ENCODE results near the gene FGF9.

The FGF9 gene

DNA sequence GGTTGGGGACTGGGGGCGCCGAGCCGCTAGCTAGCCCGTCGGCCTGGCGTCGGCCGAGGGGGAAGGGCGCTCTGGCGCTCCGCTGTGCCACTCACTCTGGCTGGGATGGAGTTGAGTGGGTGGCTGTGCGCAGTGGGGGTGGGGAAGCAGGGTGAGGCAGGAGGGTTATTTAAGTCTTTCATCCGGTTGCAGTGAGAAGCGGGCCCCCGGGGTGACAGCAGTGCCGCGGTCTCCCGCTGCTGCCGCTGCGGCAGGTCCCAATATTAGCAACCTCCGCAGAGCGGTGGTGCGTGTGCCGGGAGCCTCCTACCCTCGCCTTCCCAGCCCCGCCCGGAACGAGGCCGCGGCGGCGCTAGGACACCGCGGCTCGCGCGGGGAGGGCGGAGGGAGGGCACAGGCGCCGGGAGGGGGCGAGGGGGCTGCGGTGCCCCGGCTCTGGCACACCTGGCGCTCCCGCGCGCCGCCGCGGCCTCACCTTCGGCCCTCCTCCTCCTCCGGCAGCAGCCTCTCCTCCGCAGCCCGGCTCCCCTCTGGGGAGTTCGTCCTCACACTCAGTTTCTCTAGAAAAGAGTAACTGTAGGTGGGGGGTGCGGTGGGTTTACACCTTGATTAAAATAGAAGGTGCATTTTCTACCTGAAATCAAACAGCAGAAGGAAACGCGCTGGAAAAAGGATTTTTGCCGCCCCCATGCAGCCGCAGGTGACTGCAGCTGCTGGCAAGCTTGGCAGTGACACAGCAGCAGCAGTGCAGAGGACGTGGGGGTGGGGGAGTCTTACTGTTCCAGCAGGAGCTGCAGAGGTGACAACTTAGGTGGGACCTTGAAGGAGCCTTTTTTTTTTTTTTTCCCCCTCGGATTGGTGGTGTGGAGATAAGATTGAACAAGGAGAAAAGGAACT, 4.5 kb downstream of the FGF9 start:
- no peak for DNase-seq

DNA sequence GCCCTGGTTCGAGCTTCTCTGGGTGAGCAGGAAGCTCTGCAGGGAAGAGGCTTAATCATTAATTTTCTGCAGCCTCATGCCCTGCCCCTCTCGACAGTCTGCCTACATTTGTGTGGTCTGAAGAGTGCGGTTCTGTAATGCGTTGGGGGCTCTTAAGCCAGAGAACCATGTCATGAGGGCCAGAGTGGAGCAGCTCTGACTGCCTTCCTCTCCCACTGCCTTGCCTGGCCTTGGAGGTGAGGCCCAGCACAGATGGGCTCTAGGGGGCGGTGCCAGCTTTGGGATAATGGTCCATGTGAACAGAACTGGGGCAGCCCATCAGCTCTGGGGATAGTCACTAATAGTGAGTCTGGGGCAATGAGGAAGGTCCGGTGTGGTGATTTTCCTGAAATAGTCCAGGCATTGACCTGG, 5.7 kb downstream of the FGF9 start:
- DNase-seq: no peak

DNA sequence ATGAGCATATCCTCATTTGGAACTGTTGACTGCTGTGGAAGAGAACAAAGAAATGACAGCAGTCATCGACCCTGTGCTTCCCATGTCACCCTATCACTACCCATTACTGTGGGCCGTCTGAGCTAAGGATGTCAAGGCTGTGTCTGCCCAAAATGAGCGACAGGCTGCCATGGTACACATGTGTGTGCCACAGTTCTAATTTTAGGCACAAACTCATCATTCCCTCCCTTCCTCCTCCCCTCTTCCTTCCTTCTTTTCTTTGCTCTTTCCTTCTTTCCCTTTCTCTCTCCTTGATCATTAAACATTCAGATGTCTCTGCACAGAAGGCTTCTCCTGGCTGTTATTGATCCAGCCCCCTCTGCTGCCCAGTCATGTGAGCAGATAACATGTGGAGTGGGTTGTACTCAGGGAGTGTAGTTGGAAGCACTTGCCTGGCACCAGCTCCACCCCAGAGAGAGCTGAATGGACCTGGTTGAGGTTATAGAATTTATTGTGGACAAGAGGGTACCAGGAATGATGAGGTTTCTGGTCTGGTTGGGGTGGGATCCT, 6.3 kb downstream of the FGF9 start:
- DNase-seq: no peak

DNA sequence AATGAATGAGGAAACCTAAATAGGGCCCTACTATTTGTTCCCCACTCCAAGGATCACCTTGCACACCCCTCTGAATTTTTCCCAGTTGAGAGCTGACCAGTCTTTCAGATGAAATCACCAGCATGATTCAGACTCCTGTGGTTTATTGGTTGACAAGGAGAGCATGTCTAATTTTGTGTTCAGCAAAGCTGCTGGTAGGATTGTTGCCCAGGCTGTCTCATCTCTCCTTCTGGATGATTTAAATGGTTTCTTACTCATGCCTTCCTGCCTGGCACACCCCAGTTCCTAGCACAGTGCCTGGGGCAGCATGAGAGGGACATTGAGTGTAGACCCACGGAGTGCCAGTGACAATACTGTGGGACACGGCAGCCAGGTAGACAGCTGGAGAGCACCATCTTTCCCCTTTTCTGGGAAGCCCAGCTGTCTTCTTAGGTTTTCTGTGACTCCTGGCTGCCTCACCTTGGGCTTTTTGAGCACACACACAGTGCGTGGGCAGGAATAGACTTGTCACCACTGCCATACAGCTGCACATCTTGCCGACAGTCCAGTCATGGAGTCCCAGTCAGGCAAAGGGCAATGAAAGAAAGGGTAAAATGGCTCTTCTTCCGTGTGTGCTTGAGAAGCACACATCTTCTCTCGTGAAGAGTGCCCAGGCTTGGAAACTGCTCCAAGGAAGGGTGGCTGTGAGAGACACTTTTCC, 12.3 kb downstream of the FGF9 start:
- peak; percentile 73 for DNase-seq

DNA sequence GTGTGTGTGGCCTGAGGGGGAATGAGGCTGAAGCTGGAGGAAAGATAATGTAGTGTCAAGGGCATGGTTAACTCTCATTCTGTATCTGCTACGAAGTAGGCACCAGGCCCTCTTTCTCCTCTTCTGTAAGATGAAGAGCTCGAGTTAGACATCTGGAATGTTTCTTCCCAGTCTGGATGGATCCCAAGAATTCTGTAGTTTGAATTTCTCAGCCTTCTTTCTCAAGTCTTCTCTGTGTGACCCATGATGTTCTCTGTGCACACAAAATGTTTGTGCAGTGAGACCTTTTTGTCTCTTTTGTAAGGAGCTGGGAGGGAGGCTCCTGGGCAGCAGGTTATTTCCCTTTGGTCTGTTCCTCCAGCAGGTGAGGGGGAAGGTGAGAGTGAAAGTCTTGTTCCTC, 13.7 kb downstream of the FGF9 start:
- DNase-seq: peak; percentile 29

DNA sequence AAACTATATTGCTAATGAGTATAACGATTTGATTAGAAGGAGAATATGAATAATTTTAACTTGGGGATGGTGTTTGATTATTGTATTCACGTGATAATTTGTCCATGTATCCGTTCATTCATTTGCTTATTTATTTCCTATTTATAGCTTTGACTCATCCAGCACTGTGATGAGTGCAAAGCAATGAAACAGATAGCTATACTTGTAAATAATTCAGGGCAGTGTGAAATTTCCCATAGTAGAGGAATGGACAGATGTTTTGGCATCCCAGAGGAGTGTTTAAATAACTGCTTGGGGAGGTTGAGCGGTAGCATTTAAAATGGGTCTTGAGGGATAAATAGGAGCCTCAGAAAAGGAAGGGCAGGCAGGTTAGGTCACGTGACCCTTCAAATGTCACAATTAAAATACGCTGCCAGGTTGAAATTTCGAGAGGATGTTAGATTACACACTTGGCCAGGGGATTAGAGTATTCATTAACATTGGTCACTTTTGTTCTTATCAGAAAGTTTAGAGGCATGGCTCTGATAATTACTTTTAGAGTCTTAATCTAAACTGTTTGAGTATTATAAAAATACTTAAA, 14.7 kb downstream of the FGF9 start:
- no peak for DNase-seq

DNA sequence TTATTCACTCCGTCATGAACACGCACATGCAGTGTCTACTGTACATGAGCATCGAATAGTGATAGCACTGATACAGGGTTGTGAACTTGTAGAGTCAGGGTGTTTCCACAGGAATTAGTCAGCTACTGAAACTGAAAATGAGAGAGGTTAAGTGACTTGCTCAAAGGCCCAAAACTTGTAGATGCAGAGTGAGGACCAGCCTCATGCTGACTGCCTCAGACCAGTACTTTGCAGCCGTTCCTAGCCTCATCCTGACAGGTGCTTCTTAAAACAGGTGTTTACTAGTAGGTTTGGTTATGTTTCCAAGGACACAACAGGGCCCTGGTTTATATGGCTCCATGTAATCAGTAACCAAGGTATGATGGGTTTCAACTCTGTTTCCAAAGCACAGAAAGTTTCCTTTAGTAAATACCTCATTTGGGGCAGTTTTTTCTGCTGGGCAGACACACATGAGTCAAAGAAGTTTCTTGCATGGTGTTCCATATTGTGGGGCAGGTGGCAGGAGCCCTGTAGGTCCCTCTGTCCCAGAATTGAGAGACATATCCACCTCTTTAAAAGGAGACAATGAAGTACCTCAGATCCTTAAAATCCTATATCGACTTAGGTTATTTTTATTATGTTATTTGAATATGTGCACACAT, 16.0 kb downstream of the FGF9 start:
- no peak for DNase-seq

DNA sequence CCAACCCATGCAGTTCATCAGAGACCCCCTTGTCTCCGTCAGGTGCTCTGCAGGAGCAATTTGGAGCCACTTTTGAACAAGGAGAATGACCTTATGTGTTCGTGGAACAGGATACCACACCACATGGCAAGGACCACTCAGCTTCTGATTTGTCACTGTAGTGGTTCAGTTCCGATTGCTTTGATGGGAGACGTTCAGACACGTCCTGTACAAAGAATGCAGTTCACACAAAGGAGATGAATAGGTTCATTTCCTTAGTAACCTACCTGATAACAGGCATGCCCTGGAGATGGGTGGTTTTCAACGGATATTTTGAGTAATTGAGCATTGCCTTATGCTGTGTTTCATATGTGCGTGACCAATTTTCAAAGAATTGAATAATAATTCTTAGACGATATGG, 17.2 kb downstream of the FGF9 start:
- DNase-seq: no peak

DNA sequence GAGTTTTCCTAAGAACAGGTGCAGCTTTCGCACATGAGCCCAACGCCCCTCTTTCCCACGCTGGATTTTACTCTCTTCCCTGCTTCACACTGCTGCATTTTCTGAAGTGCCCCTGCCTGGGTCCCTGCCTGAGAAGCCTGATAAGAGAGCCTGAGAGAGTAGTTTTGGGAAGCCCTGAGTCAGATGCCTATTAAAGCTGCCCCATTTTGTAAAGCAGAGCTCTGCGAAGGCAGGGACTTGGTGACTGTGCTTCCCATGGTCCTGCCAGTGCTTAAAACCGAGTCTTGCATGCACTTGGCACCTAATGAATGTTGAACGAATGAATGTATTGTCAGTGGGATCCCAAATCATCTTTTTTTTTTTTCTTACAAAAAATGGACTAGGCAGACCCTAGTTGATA, 18.2 kb downstream of the FGF9 start:
- no peak for DNase-seq

DNA sequence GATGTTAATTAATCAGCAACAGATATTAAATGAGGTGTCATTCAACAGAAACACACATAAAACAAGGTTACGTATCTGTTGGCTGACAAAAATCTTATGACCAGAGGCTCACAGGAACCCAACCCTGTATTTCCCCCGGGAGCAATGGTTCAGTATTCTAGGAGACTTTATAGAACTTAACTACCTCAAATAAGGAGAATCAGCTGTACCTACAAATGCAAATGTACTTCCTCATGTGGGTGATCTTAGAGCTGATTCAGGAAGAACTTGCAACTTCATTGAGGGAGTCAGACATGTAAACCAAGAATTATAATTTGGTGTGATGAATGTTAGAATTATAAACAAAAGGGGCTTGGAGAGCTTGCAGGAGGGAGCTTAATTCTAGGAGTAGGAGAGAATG, 20.1 kb downstream of the FGF9 start:
- DNase-seq: no peak

DNA sequence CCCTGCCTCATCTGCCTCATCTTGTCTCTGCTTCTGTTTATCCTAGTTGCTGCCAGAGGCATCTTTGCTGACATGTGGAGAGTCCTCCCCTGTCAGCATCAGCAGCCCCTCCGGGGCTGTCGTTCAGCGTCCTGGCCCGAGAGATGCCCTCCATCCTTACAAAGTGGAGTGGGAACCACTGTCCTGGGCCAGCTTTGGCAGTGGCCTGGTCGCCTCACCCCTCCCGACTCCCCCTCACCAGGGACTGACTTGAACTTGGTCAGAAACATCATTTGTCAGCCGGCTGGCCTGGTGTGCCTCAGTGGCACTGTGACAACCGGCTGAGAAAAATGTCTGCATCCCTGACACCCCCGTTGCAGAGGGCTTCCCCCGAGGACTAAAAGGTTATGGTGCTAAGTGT, 20.6 kb downstream of the FGF9 start:
- DNase-seq: no peak

DNA sequence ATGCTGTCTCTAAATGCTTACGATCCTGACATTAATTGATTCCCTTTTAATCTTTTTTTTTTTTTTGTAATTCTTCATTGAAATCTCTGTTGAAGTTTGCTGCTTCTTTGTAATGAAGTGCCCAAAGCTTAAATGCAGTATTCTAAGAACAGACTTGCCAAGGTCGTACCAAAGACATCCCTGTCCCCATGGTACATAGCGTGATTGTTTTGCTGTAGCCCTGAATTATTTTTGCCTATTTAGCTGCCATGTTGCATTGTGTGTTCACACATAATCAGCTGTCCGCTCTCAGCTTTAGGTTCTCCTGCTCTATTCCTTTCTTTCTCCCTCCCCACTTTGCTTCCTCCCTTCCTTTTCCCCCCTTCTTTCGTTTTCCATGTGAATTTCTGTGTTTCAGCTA, 21.1 kb downstream of the FGF9 start:
- DNase-seq: no peak

DNA sequence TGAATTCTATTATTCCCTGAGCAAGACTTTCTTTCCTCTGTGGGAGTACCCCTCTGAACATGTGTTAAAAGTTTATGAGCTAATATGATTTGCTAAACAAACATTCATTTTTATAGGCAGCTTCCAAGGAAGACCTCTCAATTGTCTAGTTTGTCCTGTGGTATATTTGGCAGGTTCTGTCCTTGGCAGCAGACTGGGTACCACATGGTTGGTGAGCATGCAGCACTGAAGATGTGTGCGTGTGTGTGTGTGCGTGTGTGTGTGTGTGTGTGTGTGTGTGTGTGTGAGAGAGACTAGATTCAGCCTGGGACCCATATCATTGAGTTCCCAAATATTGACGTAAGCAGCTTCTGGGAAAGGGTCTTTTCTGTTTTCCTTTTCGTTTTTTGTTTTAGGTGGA, 24.0 kb downstream of the FGF9 start:
- no peak for DNase-seq

DNA sequence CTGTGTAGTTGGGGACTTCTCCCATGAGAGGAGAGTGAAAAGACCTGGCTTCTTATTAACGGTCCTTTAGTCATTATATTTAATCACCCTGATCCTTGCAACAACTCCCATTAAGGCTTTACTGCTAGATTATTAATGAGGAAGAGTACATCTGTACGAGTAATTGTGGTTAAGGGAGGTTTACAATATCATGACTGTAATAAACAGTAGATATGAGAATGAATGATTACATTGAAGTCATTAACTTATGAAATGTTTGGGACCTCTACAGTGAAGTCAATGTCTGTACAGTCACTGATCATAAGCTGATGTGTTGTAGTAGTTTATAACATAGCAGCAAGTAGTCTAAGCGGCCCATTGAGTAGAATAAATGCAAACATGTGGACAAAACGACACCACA, 24.7 kb downstream of the FGF9 start:
- no peak for DNase-seq

DNA sequence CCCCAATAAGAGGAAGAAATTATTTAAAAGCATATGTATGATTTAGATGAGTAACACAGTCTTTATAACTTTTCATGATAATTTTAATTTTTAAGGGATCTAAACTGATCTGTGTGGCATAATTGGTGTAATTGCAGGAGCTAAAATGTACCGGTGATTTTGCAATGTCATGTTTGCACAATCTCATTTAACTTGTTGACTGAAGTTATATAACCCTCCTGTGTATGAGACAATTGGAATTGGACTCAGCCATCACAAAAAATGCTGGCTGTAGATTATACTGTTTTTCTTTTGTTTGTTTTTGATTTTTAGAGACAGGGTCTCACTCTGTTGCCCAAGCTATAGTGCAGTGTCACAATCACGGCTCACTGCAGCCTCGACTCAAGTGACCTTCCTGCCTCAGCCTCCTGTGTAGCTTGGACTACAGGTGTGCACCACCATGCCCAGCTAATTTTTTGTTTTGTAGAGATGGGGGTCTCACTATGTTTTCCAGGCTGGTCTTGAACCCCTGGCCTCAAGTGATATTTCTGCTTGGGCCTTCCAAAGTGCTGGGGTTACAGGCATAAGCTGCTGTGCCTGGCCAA, 26.1 kb downstream of the FGF9 start:
- no peak for DNase-seq

DNA sequence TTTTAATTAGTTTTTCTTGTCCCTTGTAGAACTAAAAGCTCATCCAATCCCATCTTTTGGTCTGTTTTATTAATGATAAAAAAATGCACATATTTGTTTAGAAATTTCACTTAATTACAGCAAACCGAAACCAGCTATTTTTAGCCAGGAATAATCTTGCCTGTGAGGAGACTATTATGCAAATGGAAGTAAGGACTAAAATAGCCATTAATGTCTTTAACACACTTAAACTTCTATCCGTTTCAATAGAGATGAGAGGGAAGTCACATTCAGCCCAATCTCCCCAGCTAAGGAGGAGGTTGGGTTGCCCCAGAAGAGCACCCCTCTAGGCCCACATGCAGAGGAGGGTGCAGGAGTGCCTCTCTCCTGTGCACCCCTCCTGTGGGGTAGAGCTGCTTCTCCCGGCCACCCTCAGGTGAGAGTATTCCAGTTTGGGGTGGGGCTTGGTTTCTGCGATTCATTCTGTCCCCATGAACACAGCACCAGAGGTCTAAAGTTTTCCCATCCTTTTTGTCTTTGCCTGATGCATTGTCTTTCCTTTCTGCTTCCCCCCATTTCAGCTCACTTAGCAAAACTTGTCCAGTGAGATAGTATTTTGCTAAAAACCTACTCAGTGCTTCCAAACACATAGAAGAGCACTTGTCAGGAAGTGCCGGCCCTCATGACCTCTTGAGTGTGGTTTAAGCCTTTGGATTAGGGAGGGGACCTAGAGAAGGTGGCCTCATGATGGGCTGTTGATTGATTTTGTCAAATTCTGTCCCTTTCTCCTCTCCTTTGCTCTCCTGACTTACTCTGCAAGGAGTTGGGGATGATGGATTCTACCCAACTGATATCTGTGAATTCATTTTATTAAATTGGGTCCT, 28.2 kb downstream of the FGF9 start:
- no peak for DNase-seq

DNA sequence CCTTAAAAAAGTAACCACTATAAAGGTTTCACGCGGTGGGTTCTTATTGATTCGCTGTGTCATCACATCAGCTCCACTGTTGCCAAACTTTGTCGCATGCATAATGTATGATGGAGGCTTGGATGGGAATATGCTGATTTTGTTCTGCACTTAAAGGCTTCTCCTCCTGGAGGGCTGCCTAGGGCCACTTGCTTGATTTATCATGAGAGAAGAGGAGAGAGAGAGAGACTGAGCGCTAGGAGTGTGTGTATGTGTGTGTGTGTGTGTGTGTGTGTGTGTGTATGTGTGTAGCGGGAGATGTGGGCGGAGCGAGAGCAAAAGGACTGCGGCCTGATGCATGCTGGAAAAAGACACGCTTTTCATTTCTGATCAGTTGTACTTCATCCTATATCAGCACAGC, 30.6 kb downstream of the FGF9 start:
- DNase-seq: no peak

DNA sequence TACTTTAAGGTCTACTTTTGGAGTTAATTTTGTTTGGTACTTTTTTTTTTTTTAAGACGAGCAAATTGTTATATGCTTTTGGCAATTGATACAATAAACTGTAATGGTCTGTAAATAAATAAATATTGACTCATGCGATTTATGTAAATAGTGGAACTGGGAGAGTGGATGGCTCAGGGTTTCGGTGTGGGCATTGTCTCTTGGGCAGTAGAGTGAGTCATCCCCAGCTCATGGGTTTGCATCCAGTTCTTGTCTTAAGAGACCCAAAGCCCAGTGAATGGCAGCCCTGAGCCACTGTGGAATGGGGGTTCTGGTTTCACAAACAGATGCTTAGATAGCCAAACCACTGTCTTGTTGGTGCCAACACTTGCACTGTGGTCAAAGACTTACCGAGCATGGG, 33.0 kb downstream of the FGF9 start:
- DNase-seq: no peak

DNA sequence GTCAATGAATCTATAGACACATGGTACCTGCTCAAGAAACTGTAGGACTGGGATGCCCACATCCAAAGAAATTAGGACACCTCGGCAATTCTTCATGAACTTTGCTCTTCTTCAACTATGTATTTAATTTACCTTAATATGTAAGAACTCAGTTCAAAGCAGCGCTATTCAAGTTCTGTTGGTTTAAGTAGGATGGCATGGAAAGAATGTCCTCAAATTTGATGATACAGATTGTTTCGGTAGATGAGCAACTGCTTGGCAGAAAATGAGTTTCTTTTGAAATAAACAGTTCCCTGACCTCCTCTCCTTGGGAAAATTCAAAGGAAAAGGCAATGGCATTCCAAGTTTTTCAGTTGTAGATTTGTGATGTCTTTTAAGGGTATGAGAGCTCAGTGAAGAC, 36.7 kb downstream of the FGF9 start:
- DNase-seq: no peak

DNA sequence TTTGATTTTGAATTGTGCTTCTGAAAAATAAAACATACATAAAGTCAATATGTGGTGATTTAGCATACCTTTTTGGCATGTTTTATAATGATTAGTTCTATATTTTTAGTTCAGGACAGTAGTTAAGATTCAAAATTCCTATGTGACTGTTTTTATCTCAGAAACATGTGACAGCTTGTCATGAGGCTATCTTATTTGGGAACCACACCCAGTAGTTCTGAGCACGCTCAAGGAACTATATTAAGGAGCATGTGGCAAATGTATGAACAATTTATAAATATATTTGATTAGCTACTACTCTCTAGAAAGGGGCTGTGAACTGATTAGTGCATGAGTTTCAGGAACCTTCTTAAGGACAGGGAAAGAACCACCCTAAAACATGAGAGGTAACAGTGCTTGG, 38.8 kb downstream of the FGF9 start:
- DNase-seq: no peak

DNA sequence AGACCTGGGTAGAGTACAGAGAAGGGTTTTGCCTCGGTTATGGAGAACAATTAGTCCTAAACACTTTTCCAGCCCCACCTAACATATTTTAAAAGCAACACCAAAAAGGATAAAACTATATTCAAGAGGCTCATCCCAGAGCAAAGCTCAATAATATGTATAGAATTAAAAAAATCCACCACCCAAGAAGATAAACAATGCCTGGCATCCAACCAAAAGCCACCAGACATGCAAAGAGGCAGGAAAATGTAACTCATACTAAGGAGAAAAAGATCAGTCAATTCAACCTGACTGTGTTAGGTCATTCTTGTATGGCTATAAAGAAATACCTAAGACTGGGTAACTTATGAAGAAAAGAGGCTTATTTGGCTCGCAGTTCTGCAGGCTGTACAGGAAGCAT, 39.3 kb downstream of the FGF9 start:
- DNase-seq: no peak

DNA sequence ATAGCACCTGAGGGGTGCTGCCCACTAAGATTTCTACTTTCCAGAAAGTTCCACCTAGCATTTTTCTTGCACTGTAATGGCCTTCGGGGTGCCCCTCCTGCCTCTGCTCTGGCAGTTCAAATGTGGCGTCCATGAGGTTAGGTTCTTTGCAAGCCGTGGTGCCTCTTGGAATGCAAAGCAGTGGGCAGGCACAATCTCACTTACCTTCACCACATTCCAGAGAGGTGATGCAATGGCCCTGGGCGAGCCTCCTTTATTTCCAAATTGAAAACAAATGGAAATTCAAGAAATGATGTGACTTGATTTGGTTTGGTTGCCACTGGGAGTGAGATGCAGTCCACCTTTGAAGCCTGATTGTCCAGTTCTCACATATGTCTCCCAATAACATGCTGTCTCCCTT, 46.9 kb downstream of the FGF9 start:
- DNase-seq: peak; percentile 3

All from NCI-H226 (cell line).